Measurements from ENCODE around the gene BCR. TPM values are rescaled to one million over a fixed set of nuclear protein-coding genes. Genes with fewer than 3 reads are reported as not detected.
A peak's percentile ranks its signal among the peaks of the same experiment; 100 is the strongest.

Gene BCR
- total RNA-seq, 1 donor, result 28.6 TPM

DNA sequence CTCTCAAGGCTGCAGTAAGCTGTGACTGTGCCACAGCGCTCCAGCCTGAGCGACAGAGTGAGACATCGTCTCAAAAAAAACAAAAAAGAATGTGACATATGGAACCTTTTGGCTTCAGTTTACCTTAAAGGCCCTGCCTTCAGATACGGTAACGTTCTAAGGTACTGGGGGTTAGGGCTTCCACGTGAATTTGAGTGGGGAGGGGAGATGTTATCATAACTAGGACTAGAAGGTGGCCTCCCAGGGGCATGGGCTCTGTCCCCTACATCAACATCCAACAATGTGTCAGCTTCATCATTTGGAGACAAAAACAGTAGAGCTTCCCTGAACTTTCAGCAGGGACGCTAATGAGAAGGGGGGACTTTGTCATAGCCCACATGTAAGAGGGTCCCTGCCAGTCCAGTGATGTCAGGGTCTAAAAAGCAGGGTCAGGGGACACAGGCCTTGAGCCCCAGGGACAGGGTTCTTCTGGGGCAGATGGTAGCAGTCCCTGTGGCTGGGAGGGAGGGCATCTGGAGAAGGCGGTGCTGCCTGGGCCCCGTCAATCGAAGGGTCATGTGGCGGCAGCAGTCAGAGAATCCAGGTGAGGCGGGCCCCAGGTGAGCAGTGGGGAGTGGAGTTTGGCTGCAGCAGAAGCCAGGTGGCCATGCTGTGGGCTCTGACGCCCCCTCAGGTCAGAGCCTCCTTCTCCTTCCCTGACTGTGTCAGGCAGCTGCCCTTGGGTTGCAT is 79.8 kb downstream of the BCR start:
- H3K27ac ChIP-seq (ENCODE audit: low read depth, low read length), result no peak overlapping the region
- H3K9me3 ChIP-seq (ENCODE audit: low read depth, low read length), result no peaks in the 10 kb centered on the region
- H2AFZ ChIP-seq (ENCODE audit: low read length), result no peak overlapping the region
- peaks cover 29% of the 10 kb centered on the region for H4K20me1 ChIP-seq (ENCODE audit: insufficient read depth, low read length)
- H3K4me1 ChIP-seq (ENCODE audit: insufficient read depth, low read length), result peaks cover 4% of the 10 kb centered on the region
- H3K27me3 ChIP-seq (ENCODE audit: insufficient read depth, low read length), result no peaks in the 10 kb centered on the region
- H3K4me3 ChIP-seq (ENCODE audit: insufficient read depth, low read length), result no peak overlapping the region
- peaks cover 7% of the 10 kb centered on the region for H3K36me3 ChIP-seq (ENCODE audit: insufficient read depth, low read length)
- no peak overlapping the region for H3K4me2 ChIP-seq (ENCODE audit: insufficient read depth, low read length)
- peaks cover 2% of the 10 kb centered on the region for H3K79me2 ChIP-seq (ENCODE audit: insufficient read depth, low read length)
- no peak for TF ChIP-seq CTCF (IDR thresholded peaks at IDR 0.05; ENCODE audit: extremely low read depth, low read depth, low read length)
- peak; percentile 58 for DNase-seq (ENCODE audit: insufficient read length, low spot score, missing footprints)

DNA sequence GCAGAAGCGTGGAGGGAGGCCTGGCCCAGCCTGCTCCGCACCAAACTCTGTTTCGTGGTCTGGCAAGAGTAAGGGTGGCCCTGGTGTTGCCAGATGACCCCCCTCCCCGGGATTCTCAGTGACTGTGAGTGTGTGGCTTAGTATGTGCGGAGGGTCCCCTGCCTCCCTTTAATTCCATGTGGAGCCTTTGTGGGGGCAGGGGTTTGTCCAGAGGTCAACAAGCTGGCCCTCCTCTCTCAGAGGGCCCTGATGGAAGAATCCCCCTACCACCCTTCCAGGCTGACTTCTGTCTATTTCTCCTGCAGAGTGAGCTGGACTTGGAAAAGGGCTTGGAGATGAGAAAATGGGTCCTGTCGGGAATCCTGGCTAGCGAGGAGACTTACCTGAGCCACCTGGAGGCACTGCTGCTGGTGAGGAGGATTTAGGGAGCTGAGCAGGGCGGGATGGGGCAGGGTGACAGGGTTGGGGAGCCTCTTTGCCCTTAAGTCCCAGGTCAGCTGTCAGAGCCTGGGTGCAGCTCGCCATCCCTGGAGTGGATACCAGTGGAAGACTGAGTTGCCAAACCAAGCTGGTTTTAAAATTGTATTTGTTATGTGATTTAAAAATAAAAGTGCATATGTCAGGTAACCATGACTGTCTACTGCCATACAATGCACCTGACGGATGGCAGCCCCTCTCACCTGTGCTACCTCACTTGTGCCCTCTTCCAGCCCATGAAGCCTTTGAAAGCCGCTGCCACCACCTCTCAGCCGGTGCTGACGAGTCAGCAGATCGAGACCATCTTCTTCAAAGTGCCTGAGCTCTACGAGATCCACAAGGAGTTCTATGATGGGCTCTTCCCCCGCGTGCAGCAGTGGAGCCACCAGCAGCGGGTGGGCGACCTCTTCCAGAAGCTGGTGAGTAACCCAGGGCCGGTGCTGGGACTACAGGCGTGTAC is 80.6 kb downstream of the BCR start:
- DNase-seq (ENCODE audit: insufficient read length, low spot score, missing footprints), result peak; percentile 71
- H3K9me3 ChIP-seq (ENCODE audit: low read depth, low read length), result no peaks in the 10 kb centered on the region
- peaks cover 28% of the 10 kb centered on the region for H4K20me1 ChIP-seq (ENCODE audit: insufficient read depth, low read length)
- H3K27ac ChIP-seq (ENCODE audit: low read depth, low read length), result no peak overlapping the region
- H2AFZ ChIP-seq (ENCODE audit: low read length), result no peak overlapping the region
- H3K4me3 ChIP-seq (ENCODE audit: insufficient read depth, low read length), result no peak overlapping the region
- H3K4me2 ChIP-seq (ENCODE audit: insufficient read depth, low read length), result no peak overlapping the region
- peaks cover 2% of the 10 kb centered on the region for H3K79me2 ChIP-seq (ENCODE audit: insufficient read depth, low read length)
- TF ChIP-seq CTCF (IDR thresholded peaks at IDR 0.05; ENCODE audit: extremely low read depth, low read depth, low read length), result no peak
- peaks cover 4% of the 10 kb centered on the region for H3K4me1 ChIP-seq (ENCODE audit: insufficient read depth, low read length)
- no peaks in the 10 kb centered on the region for H3K27me3 ChIP-seq (ENCODE audit: insufficient read depth, low read length)
- peaks cover 8% of the 10 kb centered on the region for H3K36me3 ChIP-seq (ENCODE audit: insufficient read depth, low read length)

GRCh38 chr22:23261900-23262450 is 81.7 kb downstream of the BCR start:
- Histone ChIP-seq H3K9me3 (ENCODE audit: low read depth, low read length) (no peaks in the 10 kb centered on the region), H3K36me3 (ENCODE audit: insufficient read depth, low read length) (peaks cover 8% of the 10 kb centered on the region), H3K4me1 (ENCODE audit: insufficient read depth, low read length) (peaks cover 4% of the 10 kb centered on the region), H2AFZ (ENCODE audit: low read length) (no peak overlapping the region), H4K20me1 (ENCODE audit: insufficient read depth, low read length) (peaks cover 20% of the 10 kb centered on the region), H3K4me3 (ENCODE audit: insufficient read depth, low read length) (no peak overlapping the region), H3K4me2 (ENCODE audit: insufficient read depth, low read length) (no peak overlapping the region), H3K79me2 (ENCODE audit: insufficient read depth, low read length) (peaks cover 2% of the 10 kb centered on the region), H3K27me3 (ENCODE audit: insufficient read depth, low read length) (no peaks in the 10 kb centered on the region), H3K27ac (ENCODE audit: low read depth, low read length) (no peak overlapping the region)
- DNase-seq (ENCODE audit: insufficient read length, low spot score, missing footprints), result no peak
- no peak for TF ChIP-seq CTCF (IDR thresholded peaks at IDR 0.05; ENCODE audit: extremely low read depth, low read depth, low read length)

Measured in osteoblast (primary cell).